T-helper 2 cell treated with Interferon-gamma antibody and Interleukin-4, amounts not matched to agents 100 ng/mL and 5 ng/mL, for 36 hours (primary cell): ENCODE measurements around the gene ALPK1. TPM values are rescaled to one million over a fixed set of nuclear protein-coding genes. Genes with fewer than 3 reads are reported as not detected.
"Not testable (repeated sequence)": the region's sequence is repeated elsewhere in the genome, so short reads cannot be mapped to it uniquely, and the experiment has no call there.

Source experiments
- intact Hi-C: fragments of 100-400 bp; cut with micrococcal nuclease; formaldehyde crosslinking; loops from one replicate; pipeline ENCODE4 v1.15.1; 2023
- total RNA-seq: library from RNA; stranded (reverse); gene quantifications from 2 replicates; pipeline ENCODE4 v1.2.3, GENCODE V29; 2022

Gene ALPK1
- total RNA-seq, 1 donor from 2014 or later = 9.0 TPM

GRCh38 chr4:112377171-112377570 lies 80.0 kb downstream of the ALPK1 start:
- intact Hi-C loops = no loop called here

- intact Hi-C loops = no loop called here
Observed at GRCh38 chr4:112377594-112378242, 80.5 kb downstream of the ALPK1 start.

DNA sequence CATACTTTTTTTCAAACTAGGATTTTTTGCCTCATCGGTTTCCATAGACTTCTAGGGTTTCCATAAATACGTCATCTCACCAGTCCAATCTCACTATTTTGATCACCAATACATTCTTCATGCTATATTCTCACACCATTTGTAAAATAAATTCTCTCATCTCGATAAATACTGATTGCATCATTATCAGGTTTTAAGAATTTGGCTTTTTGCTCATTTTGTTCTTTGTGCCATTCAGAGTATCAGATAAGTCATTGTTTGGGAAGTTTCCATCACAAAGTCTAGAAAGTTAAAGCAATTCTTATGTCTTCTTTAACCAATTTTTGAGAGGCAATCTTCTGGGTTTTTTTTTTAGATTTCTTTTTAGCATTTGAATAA lies 81.1 kb downstream of the ALPK1 start:
- intact Hi-C loops = no loop called here

- intact Hi-C loops = no loop called here
Observed at GRCh38 chr4:112378858-112379257, 81.7 kb downstream of the ALPK1 start.

- intact Hi-C loops = no loop called here
Observed at GRCh38 chr4:112379306-112379705, 82.1 kb downstream of the ALPK1 start.

DNA sequence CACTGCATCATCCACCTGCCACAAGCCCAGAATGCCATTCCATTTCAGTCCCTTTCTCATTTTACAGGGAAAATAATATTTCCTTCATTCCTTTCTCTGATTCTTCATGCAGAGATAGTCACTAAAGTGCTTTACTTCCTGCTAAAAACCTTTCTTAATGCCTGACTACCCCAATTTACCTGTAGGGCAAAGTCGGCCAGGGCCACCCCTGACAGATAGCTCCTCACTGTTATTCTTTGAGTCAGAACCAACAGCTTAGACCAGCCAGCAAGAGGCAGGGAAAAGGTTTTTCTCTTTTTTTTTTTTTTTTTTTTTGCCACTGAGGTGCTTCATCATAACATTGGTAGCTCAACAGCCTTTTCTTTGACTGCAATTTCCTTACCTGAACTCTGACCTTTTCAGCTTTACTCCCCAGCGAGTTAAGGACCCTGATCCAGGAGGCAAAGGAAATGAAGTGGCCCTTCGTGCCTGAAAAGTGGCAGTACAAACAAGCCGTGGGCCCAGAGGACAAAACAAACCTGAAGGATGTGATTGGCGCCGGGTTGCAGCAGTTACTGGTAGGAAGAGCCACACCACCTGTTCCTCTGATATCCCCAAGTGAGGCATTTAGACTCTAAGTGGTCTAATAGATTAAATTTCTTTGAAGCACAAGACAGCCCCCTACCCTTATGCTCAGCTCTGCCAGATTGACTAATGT lies 85.0 kb downstream of the ALPK1 start:
- intact Hi-C loops = no loop called here

GRCh38 chr4:112386071-112386470 lies 88.9 kb downstream of the ALPK1 start:
- intact Hi-C loops = no loop called here

GRCh38 chr4:112402098-112402497 lies 104.9 kb downstream of the ALPK1 start:
- intact Hi-C loops = no loop called here

DNA sequence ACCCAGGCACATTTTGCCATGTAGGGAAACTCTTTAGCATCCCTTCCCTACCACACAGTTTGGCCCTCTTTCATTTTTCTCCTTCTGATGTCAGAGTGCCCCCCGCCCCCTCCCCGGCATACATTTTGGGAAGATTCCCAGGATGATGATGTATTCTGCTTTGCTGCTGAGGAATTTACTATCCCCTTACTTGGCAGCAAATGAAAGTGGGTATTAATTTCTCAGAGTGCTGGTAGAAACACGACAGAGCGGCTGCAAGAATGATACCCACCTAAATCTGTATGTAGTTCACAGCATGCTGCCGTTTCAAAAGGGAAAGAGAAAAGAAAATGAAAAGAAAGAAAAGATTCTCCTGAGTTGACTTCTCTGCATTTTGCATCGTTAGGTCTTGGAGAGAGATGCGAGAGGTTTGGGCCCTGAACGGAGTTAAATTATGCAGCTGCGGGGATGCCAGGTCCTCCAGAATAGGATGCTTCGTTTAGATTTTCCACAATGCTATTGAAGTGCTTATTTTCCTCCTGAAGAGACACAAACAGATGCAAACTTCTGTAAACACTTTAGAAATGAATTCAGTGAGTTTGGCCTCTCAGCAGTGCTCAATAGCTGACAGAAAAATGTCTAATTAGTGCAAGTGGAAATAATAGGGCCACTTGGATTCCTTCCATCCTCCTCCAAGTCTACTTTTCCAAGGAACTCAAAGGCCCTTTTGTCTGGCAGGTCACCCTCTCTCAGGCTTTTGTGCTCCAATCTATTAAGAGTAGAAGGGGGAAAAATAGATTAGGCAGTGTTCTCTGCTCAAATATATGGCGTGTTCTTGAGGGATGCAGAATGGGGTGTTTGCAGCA lies 106.2 kb downstream of the ALPK1 start:
- intact Hi-C loops = no loop called here

DNA sequence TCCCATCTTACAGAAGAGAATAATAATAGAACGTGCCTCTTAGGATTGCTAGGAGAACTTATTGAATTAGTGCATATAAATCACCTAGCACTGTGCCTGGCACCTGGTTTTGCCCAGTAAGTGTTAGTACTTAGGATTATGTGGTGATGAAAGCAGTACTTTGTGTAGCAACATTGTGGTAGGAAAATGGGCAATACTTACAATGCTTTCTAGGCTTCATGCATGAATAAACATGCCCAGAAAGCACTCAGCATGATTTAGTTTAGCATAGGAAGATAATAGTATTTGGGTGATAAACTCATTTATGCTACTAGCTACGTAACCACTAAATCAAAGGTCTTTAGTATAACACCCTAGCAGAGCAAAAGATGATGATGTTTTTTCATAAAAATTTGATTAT lies 113.2 kb downstream of the ALPK1 start:
- intact Hi-C loops = no loop called here

GRCh38 chr4:112410804-112411203 lies 113.6 kb downstream of the ALPK1 start:
- intact Hi-C loops = no loop called here

DNA sequence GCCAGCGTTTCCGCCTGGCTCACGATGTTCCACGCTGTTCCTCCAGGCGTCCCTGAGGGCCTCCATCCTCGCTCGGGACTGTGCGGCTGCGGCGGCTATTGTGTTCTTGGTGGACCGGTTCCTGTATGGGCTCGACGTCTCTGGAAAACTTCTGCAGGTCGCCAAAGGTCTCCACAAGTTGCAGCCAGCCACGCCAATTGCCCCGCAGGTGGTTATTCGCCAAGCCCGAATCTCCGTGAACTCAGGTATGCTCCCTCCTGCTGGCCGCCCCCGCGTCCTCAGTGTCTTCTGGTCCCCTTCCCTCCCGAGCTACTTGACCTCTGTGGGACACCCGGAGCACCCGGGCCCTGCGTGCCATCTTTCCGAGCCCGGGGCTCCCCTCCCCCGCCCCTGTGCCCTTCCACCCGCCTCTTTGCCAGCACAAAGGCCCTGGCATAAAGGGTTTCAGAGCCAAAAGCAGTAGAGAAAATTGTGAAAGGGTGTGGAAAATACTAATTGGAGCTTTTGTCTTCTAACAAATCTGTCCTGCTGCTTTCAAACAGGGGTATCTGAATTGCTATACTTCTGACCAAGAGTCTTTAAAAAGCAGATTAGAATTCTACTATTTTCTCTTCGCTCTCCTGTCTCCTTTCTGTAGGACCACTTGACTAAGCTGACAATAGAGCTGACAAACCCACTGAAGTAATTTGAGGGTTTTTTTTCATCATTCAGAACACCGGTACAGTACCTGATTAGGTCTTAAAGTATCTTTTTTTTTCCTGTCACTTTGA lies 114.8 kb downstream of the ALPK1 start:
- intact Hi-C loops = no loop called here

GRCh38 chr4:112416464-112416863 lies 119.3 kb downstream of the ALPK1 start:
- intact Hi-C loops = no loop called here

GRCh38 chr4:112418092-112418491 lies 120.9 kb downstream of the ALPK1 start:
- intact Hi-C loops = no loop called here

DNA sequence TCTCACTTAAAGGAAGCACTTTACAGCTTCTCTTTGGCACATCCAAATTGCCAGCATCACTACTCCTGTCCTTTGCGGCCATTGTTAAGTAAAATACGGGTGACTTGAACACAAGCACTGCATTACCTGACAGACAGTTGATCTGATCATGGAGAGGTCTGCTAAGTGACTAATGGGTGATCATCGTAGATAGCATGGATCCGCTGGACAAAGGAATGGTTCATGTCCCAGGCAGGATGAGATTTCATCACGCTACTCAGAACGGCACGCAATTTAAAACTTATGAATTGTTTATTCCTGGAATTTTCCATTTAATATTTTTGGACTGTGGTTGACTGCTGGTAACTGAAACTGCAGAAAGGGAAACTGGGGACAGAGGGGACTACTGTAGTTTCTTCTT lies 124.7 kb downstream of the ALPK1 start:
- intact Hi-C loops = no loop called here

GRCh38 chr4:112422644-112423043 lies 125.5 kb downstream of the ALPK1 start:
- intact Hi-C loops = no loop called here

DNA sequence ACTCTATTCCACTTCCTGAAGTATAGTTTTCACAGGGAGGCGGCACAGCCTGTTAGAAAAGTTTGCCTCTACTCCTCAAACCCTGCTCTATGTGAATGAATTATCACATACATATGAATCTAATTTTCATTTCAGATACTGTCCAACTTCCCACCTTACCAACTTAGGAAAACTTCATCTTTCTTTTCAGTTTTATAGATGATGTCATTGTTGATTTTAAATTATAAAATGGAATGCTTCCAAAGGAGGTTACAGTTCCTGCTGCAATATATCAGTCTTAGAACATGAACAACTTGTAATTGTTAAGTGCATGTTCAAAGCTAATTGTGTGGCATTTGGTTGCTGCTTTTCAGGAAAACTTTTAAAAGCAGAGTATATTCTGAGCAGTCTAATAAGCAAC lies 126.4 kb downstream of the ALPK1 start:
- intact Hi-C loops = no loop called here

DNA sequence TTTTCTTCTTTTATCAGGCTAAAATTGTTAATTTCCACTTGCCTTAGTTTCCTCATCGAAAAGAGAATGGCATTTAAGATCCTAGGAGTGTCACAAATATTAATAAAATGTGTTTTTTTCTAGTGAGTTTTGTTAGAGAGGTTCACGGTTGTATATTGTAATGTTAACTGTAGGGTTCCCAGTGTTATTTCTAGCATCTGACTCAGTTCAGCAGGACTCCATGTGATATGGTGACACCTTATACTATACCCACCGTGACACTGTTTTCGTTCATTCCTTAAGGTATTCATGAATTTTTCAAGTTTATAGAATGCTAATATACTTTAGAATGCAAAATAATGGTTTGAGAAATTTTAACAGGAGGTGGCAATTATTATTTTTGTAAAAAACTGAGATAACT lies 128.7 kb downstream of the ALPK1 start:
- intact Hi-C loops = no loop called here

GRCh38 chr4:112426416-112426815 lies 129.2 kb downstream of the ALPK1 start:
- intact Hi-C loops = no loop called here

GRCh38 chr4:112431158-112431557 lies 134.0 kb downstream of the ALPK1 start:
- intact Hi-C loops = no loop called here

- intact Hi-C loops = no loop called here
Observed at GRCh38 chr4:112436987-112437386, 139.8 kb downstream of the ALPK1 start.

GRCh38 chr4:112442226-112442625 lies 145.1 kb downstream of the ALPK1 start:
- intact Hi-C loops = not testable (repeated sequence)
